DMS79 treated with DMSO at 0.1 percent for 48 hours (cell line): ENCODE data around the gene USP32.

Experiments used
- DNase-seq: peaks from one replicate; lab custom pipeline; 2025; lab: John Stamatoyannopoulos, UW

USP32 gene

DNA sequence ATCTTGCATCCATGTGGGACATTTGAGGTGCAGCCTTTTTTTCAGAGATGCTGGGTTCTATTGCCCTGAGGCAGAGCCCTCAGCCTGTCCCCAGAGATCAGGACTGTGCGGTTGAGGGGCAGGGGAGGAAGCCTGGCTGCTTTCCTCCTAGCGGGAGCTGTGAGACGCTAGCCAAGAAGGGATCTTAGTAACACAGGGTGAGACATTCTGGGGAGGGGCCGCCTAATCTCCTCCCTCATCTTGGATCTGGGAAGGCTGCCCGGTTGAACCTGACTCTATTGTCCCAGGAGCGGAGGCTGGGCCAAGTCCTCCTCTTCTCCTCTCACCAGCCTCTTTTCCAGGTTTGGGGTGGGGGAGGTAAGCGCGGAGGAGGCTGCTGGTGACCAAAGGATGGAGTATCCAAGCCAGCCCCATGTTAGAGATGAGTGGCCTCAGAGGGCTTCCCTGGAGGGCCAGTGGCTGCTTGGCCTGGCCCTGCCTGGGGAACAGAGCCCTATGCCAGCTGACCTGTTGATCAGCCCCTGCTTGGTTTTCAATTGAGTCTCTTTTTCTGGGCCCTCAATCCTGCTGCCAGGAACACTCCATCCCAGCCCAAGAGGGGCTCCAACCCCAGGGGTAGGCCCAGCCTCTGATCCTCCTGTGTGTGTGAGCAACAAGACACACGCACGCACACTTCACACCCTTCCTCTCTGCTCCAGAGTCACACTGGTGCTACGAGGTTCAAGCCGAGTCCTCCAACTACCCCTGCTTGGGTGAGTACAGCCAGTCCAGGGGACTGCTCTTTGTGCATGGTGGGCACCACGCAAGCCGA lies 237.1 kb downstream of the USP32 start:
- DNase-seq = no peak

DNA sequence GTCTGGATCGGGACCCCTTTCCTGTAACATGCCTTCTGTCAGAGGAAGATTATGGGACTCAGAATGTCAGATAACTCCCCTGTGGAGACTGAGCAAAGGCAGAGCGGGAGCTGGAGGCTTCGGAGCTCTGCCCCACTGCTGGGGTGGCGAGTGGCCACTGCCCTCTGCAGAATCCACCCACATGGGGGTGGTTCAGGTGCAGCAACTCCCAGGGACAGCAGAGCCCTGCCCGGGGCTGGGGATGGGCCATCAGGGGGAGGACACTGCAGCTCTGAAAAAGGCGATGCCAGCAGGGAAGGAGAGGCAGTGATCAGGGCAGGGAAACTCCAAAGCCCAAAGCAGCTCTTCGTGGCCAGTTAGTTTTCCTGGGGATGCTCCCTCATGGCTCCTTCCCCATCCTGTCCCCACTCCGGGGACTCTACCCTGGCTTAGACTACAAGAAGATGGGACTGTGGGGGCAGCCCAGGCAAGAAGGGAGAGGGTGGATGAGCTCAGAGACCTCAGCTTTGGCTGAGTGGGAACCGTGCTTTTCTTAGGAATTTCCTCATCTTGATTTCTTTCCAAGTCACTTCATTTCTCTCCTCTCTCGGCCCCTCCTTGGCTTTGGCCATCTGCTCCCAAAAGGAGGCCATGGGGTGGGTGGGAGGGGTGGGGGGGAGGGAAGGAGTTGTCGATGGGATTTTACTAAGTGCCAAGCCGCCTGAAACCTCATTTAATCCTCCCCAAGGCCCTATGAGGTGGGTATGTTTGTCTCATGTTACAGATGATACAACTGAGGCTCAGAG lies 238.1 kb downstream of the USP32 start:
- DNase-seq = no peak

DNA sequence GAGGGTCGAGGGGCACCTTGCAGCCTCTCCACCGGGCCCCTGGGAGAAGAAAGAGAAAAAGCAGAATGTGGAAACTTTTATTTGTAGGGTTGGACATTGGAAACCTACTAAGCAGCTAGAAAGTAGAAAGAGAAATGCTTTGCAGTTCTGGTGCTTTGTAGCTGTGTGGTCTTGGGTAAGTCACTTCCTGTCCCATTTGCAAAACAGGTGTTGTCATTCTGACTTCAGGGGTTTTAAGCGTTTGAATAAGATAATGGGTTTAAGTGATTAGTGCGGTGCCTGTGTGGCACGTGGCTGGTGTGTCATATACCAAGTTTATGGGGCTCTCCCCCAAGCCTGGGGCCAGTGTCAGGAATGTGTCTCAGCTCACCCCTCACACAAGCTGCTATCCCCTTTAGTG lies 240.6 kb downstream of the USP32 start:
- no peak for DNase-seq

DNA sequence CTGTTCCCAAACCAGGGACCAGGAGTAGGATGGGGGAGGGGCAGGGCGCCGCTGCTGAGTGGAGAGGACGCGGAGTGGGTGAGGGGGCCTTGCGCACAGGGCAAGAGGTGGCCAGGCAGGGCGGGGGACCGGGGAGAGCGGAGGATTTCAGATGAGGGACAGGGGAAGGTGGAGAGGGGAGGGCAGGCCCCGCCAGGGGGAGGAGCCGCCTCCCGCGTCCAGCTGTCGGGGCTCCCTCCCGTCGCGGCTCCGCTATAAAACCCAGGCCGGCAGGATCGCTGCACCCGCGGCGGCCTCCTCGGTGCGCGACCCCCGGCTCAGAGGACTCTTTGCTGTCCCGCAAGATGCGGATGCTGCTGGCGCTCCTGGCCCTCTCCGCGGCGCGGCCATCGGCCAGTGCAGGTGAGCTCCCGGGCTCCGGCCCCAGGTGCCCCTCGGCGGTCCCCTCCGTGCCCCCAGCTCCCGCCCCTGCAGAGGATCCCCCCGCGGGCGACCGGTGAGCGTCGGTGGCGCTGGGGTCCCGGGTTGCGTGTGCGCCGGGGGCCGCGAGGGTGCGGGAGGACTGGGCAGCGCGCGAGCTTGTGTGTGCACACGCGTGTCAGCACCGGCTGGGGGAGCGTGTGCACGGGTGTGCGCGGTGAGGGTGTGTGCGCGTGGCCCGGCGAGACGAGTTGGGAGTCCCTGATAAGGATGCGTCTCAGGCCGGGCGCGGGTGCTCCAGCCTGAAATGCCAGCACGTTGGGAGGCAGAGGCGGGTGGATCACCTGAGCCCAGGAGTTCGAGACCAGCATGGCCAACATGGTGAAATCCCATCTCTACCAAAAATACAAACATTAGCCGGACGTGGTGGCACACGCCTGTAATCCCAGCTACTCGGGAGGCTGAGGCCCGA lies 242.0 kb downstream of the USP32 start, which contains the start of gene CA4:
CA4 (plus strand) TSS at position 283 of the 892 bp plus-strand sequence; CDS start at position 345, 62 bp downstream.
- DNase-seq = no peak

DNA sequence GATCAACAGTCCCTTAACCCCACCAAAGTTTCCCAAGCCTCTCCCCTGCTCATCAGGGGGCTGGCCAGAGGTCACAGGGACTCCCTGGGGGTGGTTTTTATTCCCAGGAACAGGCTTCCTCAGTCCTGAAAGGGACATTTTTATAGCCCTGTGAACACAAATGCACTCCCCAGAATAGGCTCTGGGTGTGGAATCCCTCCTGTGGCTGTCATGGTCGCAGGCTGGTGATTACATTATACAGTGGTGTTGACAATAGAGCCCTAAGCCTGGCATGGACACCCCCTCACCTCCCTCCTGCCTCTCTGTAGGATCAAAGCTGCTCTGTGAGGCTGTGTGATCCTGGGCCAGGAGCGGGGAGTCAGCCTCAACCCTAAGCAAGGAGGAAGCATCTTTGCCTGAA lies 243.6 kb downstream of the USP32 start:
- no peak for DNase-seq

DNA sequence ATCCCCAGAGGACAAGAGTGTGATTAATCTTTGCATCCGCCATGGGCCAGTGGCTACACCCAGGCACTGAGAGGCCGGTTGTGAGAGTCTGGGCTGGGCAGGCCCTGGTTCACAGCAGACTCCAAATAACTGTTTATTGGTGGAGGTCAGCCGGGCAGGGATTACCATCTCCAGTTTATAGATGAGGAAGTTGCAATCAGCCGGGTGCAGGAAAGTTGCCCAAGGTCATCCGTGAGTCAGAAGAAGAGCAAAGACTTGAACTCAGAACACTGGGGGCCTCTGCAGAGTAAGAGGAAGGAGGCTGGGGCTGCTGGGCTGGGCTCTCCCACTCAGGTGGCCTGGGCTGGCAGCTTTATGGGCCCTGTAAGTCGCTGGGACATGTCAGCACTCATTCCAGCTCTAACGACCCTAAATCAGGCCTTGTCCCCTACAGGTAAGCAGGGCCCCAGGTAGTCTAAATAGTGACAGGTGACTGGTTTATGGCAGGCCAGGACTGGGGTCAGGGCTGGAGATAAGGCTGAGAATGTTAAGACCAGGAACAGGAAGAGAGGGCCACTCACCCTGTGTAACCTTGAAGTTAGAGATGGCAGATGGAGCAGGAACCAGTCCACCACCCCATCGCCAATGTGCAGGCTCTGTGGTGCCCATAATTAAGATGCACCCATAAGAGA lies 244.2 kb downstream of the USP32 start:
- DNase-seq = no peak

DNA sequence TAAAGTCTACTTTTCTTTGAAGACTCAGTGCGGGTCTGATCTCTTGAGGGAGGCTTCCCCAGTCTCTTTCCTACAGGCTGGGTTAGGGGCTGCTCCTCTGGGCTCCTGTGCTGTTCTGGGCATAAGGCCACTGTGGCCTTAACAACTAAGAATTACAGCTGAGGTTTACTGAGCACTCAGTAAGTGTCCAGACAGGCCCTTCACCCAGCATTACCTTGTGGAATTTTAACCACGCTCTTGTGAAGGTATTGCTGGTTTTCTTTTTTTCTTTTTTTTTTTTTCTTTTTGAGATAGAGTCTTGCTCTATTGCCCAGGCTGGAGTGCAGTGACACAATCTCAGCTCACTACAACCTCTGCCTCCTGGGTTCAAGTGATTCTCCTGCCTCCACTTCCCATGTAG lies 245.7 kb downstream of the USP32 start:
- DNase-seq = no peak

DNA sequence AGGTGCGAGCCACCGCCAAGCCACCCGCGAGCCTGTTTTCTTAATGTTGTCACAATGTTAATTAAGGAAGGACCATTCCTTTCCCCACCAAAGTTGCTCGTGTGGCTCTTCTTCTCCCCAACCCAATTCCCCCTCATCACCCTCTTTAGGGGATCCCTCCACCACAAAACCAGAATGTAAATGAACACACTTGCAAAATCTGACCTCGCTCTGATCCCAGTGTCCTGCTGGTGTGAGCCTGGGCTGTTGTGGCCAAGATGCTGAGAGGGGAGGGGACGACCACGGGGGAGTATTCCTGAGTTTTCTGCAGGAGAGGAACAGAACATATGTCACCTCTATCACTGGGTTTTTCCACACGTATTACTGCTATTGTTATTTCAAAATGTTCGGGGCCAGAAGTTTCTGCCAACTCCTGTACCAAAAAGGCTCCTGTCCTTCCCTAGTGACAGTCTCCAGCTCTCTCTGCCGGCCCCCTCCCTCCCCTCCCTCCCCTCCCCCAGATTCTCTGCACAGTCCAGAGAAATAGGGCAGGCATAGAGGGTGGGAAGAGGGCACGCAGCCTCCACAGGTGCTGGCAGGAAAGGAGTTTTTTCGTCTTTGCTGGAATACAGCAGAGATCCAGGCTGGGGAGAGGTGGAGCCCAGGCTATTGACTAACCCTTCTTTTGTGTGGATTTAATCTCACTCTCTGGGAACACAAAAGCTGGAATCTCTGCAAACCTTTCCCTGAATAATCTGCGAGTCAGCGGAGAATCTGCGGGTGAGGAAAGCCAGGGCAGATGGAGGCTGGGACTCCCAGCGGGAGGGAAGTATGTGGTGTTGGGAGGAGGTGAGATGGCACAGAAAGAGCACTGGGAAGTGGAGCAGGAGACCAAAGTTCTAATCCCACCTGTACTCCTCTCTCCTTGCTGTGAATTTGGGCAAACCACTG lies 246.7 kb downstream of the USP32 start:
- no peak for DNase-seq

DNA sequence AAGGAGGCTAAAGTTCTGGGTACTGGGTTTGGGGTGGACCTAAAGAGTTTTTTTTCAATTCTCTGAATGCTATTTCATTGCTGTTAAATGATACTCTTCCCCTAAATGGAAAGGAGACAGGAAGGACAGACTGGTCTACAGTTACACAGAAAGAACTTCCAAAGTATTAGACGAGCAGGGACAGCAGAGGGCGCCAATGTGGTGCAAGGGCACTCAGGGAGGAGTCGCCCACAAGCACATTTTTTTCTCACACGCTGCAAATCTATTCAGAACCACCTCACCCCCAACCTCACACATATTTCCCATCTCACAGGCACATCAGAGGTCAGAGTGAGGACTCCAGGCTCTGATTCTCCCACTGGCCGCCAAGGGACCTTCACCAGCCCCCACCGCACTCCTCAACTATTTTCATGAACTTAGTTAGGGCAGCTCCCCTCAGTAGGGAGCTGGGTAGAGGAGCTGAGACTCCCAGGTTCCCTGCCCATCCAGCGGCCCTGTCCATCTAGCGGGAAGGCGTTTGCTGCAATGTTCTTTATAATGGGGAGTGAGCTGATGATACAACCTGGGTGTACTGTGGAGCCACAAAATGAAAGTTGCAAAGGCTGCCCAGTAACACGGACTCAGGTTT lies 248.9 kb downstream of the USP32 start:
- peak; percentile 45 for DNase-seq

DNA sequence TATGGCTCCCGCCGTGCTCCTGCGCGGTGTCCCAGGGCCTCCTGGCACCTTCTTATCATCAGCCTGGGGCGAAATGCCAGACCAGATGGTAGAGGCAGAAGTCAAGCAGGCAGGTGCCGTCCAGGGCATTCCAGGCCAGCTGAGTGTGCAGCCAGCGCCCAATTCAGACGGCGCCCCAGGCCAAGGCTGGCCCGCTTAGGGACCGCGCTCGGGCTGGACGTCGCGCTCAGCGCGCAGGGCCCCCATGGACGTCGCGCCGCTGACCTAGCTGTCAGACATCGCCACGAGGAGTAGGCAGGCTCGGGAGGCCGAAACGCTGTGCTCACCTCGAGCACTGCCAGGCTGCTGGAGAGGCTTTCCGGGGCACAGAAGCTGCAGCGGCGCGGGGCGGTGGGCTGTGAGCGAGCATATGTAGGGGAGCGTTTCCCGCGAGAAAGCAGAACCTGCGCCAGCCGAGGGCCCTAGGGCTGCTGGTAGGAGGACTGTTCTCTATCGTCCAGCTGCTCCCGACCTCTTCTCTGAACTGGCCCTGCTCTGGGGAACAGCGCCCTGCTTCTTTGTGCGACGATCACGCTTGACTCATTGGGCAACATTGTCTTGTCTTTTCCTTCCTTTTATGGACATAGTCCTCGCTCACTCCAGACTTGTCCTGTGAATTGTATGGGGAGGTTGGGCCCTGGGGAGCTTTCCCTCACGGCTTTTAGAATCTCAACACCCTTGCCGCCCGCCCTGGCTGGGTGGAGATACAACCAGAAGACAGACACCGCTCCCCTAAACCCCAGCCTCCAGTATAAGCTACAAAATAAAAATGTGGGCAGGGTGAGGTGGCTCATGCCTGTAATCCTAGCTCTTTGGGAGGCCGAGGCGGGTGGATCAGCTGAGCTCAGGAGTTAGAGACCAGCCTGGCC lies 250.6 kb downstream of the USP32 start:
- DNase-seq = no peak

DNA sequence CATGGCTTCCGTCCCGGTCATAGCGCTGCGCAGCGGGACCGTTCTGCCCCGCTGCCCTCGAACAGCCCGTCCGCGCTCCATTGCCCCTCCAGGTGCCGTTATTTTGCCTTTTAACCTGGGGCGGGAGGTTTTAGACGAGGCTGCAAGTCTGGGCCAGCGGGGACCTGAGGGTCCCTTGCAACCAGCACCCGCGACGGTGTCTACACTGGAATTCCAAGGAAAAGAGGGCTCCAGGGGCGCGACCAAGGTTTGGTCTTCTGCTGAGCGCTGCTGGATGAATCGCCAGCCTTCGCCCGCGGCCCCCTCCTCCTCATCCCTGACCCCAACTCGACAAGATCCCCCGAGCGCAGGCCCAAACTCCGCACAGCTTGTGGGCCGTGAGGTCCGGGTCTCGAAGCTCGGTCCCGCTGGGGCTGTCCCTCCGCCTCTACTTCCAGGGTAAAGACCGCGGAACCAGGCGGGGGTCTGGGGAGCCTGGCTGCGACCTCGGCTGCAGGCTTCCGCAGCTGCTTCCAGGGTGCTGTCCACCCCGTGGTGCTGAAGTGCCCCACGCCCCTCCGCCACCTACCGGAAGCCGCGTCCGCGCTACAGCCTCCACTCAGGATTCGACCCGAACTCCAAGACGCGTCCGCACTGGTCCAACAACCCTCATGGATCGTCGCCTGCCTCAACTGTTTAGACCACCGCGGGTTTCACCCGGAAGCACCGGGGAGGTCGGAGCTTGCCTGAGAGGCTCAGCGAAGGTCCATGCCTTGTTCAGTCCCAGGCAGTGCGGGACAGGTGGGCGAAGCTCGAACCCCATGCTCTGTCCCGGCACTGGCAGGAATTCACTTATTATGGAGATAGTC lies 252.3 kb downstream of the USP32 start:
- DNase-seq = no peak

DNA sequence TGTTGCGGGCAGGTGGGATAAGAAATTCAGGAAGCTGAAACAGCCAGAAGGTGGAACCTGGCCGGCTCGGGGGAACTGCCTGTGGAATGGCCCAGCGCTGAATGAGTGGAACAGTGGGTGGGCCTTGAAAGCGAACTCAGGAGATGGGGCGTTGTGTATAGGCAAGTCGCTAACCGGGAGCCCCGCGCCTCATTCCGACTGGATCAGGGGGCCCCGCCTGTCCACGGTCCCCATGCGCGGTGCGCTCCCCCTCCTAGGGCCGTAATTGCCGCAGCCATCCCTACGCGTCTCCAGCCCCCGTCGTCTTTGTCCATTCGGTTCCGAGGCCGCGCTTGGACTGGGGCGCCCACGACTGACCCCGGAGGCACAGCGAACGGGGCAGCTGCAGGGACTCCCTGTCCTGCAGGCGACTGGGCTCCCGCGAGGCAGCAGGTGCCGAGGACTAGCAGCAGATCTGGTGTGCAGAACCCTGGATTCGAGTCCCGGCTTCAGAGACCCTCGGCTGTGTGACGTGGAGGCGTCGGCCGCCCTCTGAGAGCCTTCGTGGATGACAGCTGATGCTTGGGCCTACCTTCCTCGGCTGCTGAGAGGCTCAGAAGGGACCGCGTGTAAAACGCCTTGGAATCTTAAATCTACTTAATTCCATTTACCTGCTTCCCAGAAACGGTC lies 253.0 kb downstream of the USP32 start:
- no peak for DNase-seq

DNA sequence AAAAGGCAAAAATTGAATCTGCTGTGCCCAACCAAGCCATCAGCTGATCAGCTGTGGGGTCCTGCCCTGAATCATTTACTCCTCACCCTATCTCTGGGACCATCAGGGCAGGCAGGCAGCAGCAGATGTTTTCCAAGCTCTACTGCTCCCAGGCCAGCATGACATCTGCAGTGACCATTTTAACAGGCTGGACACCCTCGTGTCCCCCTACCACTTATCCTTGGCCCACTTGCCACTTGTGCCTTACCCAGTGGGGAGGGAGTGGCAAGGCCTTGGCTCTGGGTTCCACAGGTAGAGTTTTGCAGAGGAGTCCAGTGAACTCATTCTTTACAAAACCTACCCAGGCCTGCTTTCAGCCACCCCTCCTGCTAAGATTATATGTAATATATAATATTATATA lies 254.2 kb downstream of the USP32 start:
- DNase-seq = no peak

DNA sequence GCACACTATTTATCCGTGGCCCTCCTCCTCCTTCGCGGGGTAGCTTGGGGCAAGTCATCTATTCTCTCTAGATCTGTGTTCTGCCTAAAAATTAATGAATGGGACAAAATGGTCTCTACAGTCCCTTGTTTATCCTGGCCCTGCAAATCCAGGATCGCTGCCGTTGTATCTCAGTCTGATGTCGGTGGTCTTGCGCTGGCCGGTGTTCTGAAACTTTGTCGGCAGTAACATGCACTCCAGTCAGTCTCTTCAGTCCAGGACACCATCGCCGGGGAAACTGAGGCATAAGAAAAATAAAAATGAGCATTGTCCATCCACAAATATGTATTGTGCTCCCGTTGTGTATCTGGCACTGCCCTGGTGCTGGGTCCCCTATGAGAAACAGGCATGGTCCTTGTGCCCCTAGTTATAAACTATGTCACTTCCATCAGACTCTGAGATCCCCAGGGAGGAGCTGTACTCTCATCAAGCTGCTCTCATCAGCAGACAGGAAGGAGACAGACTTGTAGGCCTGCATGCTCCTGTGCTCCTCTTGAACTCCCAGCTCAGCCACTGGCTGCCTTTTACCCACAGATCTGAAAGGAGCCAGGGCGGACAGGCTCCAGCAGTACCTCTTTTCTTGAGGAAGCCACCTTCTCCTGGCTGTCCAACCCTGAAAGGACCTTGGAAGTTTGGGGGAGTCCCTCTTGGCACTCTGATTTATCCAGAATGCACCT lies 255.8 kb downstream of the USP32 start:
- no peak for DNase-seq

DNA sequence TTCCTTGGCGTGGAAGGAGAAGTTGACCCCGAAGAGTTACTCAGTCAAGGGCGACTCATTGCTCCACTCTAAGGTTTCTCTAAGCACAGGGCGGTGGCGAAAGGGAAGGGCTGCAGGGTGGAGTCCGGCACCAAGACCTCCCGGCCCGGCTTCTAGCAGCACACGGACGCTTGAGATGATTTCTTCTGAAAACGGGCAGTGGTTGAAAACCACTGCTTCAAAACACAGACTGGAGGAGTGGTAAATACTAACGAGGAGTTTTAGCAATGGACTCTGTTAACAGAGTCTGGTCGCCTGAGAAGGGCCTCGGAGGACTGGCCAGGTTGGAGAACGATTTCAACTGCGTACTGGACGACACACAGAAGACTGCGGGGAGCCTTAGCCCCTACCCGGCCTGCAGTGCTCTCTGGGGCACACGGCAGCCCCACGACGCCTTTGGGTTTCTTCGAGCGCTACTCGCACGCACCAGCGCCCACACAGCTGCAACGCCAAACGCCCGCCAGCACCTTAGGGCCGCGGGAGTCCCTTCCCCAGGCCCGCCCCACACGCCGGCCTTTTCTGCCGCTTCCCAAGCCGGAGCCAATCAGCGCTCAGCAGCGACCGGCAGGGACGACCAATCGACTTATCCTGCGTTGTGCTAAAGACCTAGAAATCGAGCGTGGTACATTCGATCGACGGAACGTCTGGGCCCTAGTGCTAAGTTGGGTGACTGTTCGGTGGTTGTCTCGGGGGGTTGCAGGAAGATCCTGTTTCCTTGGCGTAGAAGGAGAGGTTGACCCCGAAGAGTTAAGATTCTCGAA lies 256.6 kb downstream of the USP32 start:
- DNase-seq = peak; percentile 72
